GM20431 (cell line): Measurements from ENCODE around the gene ZP2.
"Not testable (repeated sequence)": the region's sequence is repeated elsewhere in the genome, so short reads cannot be mapped to it uniquely, and the experiment has no call there.

Source experiments
- in situ Hi-C: fragments of 300-500 bp; cut with MseI, MboI; formaldehyde crosslinking; loops from one replicate; pipeline ENCODE4 v1.15.0; 2020; ENCODE audit warnings: low sequenced_read_pairs; ENCODE audit not compliant: unreplicated experiment

Gene ZP2

DNA sequence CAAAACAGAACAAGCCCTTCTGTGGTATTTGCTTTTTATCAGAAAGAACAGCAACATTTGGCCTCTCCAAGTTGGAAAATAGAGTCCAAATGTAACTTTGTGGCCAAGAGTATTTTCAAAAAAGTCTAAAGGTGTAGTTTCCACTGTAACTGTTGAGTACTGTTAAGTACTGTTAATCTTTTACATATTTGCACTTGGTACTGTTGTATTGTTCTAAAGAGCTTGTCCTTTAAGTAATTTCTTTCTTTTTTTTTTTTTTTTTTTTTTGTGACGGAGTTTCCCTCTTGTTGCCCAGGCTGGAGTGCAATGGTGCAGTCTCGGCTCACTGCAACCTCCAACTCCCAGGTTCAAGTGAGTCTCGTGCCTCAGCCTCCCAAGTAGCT is 31.4 kb downstream of the ZP2 start:
- in situ Hi-C loops, result loop anchor here (25.0 kb wide), 1 partner anchor 107 kb away; the partner anchor contains the start of gene CRYM

- in situ Hi-C loops, result loop anchor here (25.0 kb wide), 1 partner anchor 108 kb away; the partner anchor contains the start of gene CRYM
Measured at GRCh38 chr16:21179126-21179982, 32.0 kb downstream of the ZP2 start.

DNA sequence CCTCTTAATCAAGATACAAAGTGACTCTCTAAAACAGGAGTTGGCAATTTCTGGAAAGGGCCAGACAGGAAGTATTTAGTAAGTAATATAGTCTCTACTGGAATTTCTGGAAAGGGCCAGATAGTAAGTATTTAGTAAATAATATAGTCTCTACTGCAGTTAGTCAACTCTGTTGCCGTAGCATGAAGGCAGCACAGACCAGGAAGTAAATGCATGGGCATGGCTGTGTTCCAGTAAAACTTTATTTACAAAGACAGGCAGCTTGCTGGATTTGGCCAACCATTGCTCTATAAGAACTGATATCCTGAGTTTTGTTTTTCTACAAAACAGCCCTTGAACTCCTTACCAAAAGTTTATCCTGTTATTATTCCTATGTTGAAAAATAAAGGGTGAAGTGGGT is 36.0 kb downstream of the ZP2 start:
- in situ Hi-C loops, result loop anchor here (25.0 kb wide), 1 partner anchor 112 kb away; the partner anchor contains the start of gene CRYM

DNA sequence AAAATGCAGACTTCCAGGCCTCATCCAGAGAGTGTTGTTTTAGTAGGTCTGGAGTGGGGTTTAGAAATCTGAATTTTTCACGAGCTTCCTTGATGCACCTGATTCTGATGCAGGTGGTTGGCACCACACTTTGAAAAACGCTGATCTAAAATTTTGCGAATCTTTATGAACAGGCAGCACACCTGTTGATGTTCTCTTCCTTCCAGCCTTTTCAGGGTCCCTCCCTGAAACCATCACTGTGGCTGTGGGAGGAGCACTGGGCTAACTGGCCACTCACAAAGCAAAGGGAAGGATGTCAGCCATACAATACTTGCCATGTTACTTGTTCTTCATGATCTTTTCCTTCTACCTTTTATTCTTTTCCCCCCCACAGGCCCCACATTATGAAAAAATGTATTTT is 38.7 kb downstream of the ZP2 start:
- in situ Hi-C loops, result no loop called here

DNA sequence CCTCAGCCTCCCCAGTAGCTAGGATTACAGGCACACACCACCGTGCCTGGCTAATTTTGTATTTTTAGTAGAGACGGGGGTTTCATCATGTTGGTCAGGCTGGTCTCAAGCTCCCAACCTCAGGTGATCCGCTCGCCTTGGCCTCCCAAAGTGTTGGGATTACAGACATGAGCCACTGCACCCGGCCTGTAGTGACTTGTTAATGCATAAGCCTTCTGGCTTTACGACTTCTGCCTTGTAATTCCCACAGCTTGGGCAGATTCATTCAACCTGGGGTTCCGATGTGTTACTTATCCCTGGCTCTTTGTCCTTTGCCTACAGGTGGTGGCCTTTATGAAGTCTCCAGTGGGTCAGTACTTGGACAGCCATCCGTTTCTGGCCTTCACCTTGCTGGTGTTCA is 41.3 kb downstream of the ZP2 start:
- in situ Hi-C loops, result not testable (repeated sequence)

DNA sequence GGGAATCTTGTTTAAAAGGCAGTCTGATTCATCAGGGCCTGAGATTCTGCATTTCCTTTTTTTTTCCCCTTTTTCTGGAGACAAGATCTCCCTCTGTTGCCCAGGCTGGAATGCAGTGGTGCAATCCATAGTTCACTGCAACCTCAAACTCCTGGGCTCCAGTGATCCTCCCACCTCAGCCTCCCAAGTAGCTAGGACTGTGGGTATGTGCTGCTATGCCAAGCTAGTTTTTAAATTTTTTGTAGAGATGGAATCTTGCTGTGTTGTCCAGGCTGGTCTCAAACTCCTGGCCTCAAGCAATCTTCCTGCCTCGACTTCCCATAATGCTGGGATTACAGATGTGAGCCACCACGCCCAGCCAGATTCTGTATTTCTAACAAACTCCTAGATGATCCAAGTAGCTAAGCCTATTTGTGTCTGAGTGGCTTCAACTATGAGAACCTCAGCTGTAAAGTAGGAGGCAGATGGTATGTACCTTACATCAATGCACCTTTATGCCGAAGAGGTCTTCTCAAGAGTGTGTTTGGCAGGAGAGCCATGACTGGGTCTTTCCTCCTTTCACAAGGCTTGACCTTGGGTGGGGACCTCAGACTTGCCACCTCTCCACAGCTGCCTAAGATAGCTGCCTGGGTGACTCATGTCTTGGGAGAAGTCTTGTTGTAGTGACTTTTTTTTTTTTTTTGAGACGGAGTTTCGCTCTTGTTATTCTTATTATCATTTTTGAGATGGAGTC is 42.0 kb downstream of the ZP2 start:
- in situ Hi-C loops, result no loop called here

GRCh38 chr16:21167929-21168602 is 43.3 kb downstream of the ZP2 start:
- in situ Hi-C loops, result no loop called here

- in situ Hi-C loops, result no loop called here
Measured at GRCh38 chr16:21167360-21167759, 44.0 kb downstream of the ZP2 start.

GRCh38 chr16:21166561-21166961 is 44.8 kb downstream of the ZP2 start:
- in situ Hi-C loops, result no loop called here

GRCh38 chr16:21164521-21165168 is 46.7 kb downstream of the ZP2 start:
- in situ Hi-C loops, result no loop called here

DNA sequence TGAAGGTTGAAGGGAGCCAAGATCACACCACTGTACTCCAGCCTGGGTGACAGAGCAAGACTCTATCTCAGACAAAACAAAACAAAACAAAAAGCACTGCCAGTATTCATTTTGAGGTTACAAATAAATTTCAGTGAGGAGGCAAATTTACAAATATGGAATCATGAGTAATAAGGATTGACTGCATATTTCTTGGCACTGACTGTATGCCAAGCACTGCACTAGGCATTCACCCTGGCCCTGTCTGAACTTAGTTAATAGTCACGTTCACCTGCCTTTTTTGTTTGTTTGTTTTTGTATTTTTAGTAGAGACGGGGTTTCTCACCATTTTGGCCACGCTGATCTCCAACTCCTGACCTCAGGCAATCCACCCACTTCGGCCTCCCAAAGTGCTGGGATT is 47.8 kb downstream of the ZP2 start:
- in situ Hi-C loops, result no loop called here

GRCh38 chr16:21162661-21163151 is 48.7 kb downstream of the ZP2 start:
- in situ Hi-C loops, result no loop called here

DNA sequence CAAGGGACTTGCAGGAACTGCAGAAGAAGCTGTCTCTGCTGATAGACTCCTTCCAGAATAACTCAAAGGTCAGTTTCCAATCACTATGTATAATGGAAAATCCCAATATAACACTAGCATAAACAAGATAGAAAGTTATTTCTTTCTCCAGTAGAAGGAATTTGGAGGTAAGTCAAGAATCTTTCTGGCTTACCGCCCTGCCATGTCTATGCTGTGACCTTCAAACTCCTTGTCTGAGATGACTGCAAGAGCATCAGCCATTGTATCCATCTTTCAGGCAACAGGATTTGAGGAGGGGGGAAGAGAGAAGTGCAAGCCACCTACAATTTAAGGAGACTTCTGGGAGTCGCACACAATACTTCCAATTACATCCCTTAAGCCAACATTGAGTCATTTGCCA is 50.2 kb downstream of the ZP2 start:
- in situ Hi-C loops, result no loop called here

GRCh38 chr16:21160276-21160675 is 51.1 kb downstream of the ZP2 start:
- in situ Hi-C loops, result no loop called here

DNA sequence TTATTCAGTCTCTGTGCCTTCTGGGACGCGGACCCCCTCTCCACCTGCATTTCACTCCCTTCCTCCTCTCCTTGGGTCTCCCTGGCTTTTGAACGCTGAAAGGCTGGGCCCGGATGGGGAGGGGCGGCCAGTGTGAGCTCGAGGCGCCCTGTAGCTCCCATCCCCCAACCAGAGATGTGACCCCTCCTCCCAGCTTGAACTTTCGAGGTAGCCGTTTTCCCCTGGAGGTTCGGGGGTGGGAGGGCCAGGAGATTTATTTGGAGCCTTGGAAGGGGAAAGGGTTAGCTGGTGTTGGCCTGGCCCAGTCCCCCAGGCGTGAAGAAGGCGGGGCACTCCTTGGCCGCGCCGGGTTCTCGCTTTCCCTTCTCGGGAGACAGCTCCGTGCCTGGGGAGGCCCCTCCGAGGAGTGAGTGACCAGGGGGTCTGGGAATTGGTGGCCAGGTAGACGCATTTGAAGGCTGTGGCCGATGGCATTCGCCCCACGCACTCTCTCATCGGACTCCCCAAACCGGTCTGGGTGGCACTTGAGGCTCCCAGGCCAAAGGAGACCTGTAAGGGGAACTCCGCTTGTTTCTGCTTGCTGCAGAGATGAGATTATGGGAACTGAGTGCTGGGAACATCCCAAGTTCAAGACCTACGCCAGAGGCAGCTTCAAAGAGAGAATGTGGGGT is 52.0 kb downstream of the ZP2 start:
- in situ Hi-C loops, result no loop called here

DNA sequence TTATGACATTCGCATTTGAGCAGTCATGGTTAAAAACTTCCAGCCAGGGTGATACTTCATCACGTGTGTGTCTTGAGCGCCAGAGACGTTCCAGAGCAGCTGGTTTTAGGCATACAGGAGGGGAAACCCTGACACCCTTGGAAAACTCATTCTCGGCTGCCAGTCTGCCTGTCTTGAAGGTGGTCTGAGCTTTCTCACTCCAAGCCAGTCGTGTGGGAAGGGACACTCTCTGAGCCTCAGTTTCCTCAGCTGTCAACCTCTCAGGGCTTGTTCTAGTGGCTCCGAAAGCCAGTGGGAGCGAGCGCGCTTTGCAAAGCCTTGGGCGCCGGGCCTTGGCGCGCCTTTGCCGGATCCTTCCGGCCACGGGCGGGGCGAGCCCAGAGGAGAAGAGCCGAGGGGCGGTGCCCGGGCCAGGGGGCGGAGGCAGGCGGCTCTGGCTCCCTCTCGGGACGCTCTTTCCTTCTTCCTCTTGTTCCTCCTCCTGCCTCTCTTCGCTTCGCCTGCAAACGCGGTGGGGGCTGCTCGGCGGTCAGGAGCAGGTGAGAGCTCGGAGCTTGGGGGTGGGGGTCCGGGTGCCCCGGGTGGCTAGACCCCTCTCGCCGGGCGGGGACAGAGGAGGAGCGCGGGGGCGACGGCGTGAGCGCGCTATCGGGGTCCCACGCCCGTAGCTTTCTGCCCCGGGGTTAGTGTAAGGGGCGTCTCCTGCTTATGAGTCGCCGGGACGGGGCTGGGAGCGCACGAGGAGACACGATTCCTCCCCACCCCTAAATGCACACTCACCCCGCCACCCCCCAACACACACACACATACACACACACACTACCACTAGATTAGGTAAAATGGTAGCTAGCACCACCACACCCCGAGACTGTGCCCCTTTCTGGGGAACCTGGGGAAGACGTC is 52.9 kb downstream of the ZP2 start, which contains the start of gene LDAF1:
Gene LDAF1, plus strand, starts transcription at position 467 of the 903 bp plus-strand sequence. CDS start 2,509 bp downstream, outside the sequence.
- in situ Hi-C loops, result no loop called here

DNA sequence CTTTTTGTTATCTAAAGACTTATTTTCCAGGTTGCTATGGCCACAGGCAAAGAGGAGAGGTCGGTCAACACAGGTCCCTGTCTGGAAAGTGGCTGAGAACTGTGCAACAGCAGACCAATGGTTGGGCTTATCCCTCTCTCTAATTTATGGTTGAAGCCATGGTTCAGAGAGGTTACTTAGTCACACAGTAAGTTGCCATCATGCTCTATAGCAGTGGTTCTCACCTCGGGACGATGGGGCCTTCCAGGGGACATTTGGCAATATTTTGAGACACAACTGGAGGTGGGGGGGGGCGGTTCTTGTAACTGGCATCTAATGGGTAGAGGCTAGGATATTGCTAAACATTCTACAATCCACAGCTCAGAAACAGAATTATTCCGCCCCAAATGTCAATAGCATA is 53.7 kb downstream of the ZP2 start:
- in situ Hi-C loops, result no loop called here

- in situ Hi-C loops, result no loop called here
Measured at GRCh38 chr16:21156767-21157467, 54.5 kb downstream of the ZP2 start.
